HL-60/S4 treated with phorbol 12-myristate 13-acetate at 8.2 ng/mL for 4 days and 3 days (cell line): ENCODE measurements around the gene TBCK.
"Not testable (repeated sequence)": the region's sequence is repeated elsewhere in the genome, so short reads cannot be mapped to it uniquely, and the experiment has no call there.

ENCODE experiments used
- in situ Hi-C: fragments of 300-500 bp; cut with MboI; formaldehyde crosslinking; loops from 2 replicates; pipeline ENCODE4 v1.15.0; 2022; ENCODE audit warnings: low sequenced_read_pairs

Gene TBCK

GRCh38 chr4:106323119-106323518, 7.1 kb upstream of the TBCK start:
- in situ Hi-C loops = no loop called here

GRCh38 chr4:106321814-106322213, 5.8 kb upstream of the TBCK start:
- in situ Hi-C loops = not testable (repeated sequence)

GRCh38 chr4:106321168-106321567, 5.2 kb upstream of the TBCK start:
- in situ Hi-C loops = not testable (repeated sequence)

GRCh38 chr4:106320235-106320634, 4.2 kb upstream of the TBCK start:
- in situ Hi-C loops = no loop called here

- in situ Hi-C loops = no loop called here
Observed at GRCh38 chr4:106318511-106318910, 2.5 kb upstream of the TBCK start.

- in situ Hi-C loops = no loop called here
Observed at GRCh38 chr4:106317815-106318214, 1.8 kb upstream of the TBCK start.

GRCh38 chr4:106316773-106317409, 882 bp upstream of the TBCK start:
- in situ Hi-C loops = no loop called here

- in situ Hi-C loops = no loop called here
Observed at GRCh38 chr4:106315476-106315967, 487 bp downstream of the TBCK start.

GRCh38 chr4:106314960-106315359, 1.0 kb downstream of the TBCK start:
- in situ Hi-C loops = no loop called here

GRCh38 chr4:106312997-106313522, 2.9 kb downstream of the TBCK start:
- in situ Hi-C loops = no loop called here

- in situ Hi-C loops = no loop called here
Observed at GRCh38 chr4:106312377-106312776, 3.6 kb downstream of the TBCK start.

GRCh38 chr4:106306561-106306960, 9.4 kb downstream of the TBCK start:
- in situ Hi-C loops = no loop called here

- in situ Hi-C loops = no loop called here
Observed at GRCh38 chr4:106305435-106306055, 10.5 kb downstream of the TBCK start.

- in situ Hi-C loops = no loop called here
Observed at GRCh38 chr4:106304632-106305031, 11.4 kb downstream of the TBCK start.

GRCh38 chr4:106303548-106304281, 12.3 kb downstream of the TBCK start:
- in situ Hi-C loops = no loop called here

GRCh38 chr4:106302062-106302438, 14.0 kb downstream of the TBCK start:
- in situ Hi-C loops = no loop called here

GRCh38 chr4:106301393-106302061, 14.5 kb downstream of the TBCK start:
- in situ Hi-C loops = no loop called here

- in situ Hi-C loops = no loop called here
Observed at GRCh38 chr4:106299977-106300376, 16.0 kb downstream of the TBCK start.

GRCh38 chr4:106297245-106298035, 18.6 kb downstream of the TBCK start:
- in situ Hi-C loops = no loop called here

- in situ Hi-C loops = no loop called here
Observed at GRCh38 chr4:106294062-106294461, 21.9 kb downstream of the TBCK start.
